Activated effector memory CD4-positive, alpha-beta T cell treated with anti-CD3 and anti-CD28 coated beads, Interleukin-2, amount 50 U/mL, for 16 hours (primary cell): ENCODE measurements around the gene SLX9.

Experiments used
- DNase-seq: peaks from one replicate; pipeline ENCODE4 v3.0.0-alpha.2; 2020

Gene SLX9

GRCh38 chr21:44979687-44980561 is 40.1 kb downstream of the SLX9 start:
- DNase-seq, result no peak

DNA sequence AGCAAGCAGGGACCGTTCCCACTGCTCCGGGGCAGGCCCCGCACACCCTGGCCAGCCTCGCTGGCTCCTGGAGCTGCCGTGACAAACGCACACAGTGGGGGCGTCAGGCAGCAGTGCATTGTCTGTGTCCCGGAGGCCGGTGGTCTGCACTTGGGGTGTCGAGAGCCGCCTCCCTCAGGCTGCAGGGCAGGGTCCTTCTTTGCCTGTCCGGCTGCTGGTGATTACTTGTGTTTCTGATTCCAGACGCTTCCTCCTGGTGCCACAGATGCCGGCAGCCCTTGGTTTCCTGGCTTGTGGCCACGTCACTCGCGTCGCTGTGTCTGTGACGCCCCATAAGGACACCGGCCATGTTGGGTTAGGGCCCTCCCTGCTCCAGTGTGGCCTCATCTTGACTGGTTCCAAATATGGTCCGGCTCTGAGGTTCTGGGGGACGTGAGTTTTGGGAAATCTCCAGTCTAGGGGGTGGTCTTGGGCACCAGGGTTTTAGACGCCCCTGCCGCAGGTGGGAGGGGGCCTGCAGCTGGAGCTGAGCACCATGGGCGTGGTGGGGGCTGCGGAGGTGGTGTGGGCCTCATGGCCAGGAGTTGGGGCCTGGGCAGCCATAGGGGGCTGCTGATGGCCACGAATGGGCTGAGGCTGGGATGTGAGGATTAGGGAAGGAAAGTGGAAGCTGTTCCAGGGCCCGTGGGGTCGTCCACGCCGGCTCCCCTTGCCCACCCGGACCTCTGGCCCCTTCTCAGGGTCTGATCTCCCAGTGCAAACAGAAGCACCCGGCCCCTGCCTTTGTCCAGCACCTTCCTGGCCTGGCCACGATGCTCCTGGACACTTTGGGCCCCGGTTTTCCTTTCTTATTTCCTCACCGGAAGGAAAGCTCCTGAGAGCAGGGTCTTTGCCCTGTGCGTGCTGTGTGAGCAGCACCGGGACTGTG is 41.0 kb downstream of the SLX9 start:
- no peak for DNase-seq

- no peak for DNase-seq
Measured at GRCh38 chr21:44982558-44983250, 42.9 kb downstream of the SLX9 start.

- no peak for DNase-seq
Measured at GRCh38 chr21:44983421-44984206, 43.8 kb downstream of the SLX9 start.

DNA sequence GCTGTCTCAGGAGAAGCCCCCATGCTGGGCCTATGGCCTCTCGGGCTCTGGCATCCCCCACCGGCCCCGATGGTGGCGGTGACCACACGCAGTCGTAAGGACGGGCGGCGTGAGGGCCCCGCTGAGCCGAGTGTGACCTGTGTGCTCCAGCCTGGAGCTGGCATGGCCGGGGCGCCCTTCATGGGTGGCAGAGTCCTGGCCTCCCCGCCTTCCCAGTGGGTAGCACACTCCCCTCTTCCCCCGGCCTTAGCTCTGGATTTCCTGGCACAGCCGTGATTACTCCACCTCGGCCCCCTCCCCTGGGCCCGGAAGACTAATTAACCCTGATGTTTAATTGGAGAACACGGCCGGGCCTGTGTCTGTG is 44.6 kb downstream of the SLX9 start:
- peak; percentile 61 for DNase-seq

- DNase-seq, result peak; percentile 59
Measured at GRCh38 chr21:44984792-44985440, 45.1 kb downstream of the SLX9 start.

- DNase-seq, result peak; percentile 60
Measured at GRCh38 chr21:44985441-44986401, 45.9 kb downstream of the SLX9 start.

- peak; percentile 51 for DNase-seq
Measured at GRCh38 chr21:44986471-44987291, 46.9 kb downstream of the SLX9 start.

DNA sequence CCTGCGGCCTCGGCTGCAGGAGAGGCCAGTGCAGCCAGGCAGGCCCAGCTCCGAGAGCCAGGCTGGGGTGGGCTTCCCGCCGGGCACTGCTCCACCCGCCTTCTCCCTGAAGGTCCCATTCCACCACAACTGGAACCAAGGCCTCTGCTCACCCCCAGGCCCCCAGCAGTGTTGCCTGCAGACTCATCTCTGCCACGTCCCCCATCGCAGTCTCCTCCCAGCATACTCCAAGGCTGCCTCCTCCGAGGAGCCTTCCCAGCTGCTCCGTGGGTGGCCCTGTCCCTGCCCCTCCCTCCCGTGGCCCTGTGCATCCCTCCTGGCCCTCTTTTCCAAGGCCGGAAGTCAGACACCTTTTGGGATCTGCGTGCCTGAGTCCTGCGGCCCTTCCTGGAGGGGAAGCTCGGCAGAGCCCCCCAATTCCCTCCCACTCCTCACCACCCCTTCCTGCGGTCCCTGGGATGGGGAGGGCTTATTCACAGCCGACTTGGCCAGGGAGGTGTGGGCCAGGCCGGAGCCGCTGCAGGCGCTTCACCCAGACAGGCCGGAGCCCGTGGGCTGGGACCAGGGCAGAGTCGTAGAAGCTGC is 47.6 kb downstream of the SLX9 start:
- peak; percentile 50 for DNase-seq

DNA sequence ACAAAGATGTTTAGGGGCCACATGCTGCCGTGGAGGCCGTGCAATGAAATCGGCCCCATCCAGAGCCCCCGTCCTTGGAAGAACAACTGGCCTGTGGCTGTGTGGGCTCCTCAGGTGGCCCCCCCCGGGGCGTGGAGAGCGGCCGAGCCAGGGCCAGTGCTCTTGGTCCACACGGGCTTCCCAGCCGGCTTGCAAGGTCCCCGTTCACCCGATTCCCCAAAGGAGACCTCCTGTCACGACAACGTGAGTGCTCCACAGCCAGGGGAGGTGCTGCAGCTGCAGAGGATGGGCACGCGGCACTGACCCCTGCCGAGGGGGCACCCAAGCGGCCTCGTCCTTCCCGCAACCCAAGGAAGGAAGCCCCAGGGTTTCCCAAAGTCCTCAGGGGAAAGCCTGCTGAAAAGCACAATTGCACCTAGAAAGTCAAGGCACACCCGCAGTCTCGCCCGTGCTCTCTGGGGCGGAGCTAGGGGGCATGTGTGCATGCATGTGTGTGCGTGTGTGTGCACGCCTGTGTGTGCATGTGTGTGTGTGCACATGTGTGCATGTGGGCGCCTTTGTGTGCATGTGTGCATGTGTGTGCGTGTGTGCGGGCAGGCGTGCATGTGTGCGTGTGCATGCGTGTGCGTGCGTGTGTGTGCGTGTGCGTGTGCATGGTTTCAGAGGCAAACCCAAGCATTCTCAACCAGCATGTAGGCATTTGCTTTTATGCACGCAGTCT is 48.2 kb downstream of the SLX9 start:
- DNase-seq, result peak; percentile 53

GRCh38 chr21:44988607-44989536 is 49.0 kb downstream of the SLX9 start:
- DNase-seq, result no peak

GRCh38 chr21:44989537-44989886 is 49.7 kb downstream of the SLX9 start:
- DNase-seq, result no peak

DNA sequence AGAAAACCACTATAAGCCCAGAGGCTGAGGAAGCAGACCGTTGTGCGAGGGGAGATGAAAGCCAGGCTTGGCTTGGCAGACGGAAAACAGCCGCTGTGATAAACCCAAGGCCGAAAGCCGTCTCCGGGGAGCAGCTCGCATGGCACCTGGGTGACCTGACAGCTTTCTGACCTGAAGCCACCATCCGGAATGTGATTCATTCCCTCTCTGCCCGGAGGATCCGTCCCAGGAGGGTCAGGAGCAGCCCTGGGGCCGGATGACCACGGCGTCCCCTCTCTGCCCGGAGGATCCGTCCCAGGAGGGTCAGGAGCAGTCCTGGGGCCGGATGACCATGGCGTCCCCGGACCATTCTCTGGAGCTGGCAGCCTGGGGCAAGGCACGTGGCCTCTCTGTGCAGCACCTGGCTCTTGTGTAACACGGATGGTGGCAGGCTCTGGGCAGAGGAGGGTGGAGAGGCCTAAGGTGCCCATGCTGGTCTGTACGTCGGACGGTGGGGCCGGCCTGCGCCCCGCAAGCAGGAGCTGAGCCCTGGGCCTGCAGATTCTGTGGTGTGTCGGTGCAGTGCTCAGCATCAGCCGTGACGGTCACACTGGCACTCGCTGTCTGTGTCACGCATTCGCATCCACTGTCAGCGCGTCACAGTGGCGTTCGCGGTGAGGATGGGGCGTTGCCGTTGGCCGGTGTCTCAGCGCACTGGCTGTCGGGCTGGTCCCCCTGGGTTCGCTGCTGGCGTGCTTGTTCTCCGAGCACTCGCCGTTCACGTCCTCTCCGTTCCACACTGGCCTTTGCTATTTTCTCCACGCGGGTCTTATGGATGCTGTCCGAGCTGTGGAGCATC is 50.3 kb downstream of the SLX9 start:
- DNase-seq, result no peak

DNA sequence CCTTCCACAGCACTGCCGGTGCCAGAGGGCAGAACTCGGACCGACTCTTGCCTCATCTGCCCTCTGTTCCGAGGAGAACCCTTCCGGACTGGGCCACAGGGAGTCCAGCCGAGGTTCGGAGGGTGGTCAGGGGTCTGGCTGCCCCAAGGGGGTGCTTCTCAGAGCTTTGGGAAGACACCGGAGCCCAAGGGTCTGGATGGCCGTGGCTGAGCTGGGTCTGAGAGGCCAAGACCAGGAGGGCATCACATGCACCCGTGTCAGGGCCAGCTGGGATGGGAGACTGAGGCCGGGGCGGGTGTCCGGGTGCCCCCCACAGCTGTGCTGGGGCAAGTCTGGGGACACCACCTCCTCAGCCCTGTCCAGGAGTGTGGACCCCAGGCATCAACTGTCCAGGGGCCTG is 51.1 kb downstream of the SLX9 start:
- DNase-seq, result no peak

DNA sequence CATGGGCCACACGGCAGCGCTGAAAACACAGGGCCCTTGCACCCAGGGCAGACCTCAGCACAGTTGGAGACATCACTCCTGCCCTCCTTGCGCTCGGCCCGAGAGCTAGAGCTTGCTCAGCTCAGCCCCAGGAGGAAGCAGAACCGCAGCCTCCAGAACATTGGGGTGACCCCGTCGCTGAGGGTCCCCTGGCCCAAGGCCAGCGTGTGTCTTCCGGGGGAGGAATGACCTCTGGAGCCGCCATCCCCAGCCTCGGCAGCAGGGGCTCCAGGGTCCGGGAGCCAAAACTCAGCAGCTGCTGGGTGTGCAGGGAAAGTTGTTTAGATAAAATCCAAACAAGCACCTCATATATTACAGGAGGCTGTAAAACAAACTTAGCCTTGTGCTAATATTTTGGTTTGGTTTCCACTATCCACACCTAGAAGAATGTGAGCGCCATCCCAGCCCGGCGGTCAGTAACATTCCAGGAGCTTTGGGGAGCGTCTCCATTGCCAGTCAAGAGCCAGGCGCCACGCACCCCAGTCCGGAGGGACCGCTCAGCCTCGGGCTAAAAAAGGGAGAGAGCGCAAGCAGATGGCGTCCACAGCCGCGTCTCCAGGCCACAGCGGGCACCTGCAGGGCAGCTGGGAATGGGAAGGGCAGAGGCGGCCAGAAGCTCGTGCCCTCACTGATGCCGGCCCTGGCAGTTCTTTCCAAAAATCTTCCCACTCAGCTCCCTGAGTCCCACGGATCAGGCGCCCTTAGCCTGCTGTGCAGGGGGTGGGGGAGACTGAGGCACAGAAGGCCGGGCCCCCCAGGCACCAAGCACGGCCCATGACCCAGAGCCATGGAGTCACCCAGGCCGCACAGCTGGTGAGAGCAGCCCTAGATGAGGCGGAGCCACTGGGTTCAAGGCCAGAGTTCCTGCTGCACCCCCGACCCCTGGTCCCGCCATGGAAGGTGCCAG is 52.0 kb downstream of the SLX9 start:
- DNase-seq, result no peak
